NCI-H345 treated with DMSO at 0.1 percent for 48 hours (cell line): Measurements from ENCODE around the gene CD46.

Experiments
- DNase-seq: peaks from one replicate; lab custom pipeline; 2025; ENCODE audit not compliant: unreplicated experiment; lab: John Stamatoyannopoulos, UW

The CD46 gene

DNA sequence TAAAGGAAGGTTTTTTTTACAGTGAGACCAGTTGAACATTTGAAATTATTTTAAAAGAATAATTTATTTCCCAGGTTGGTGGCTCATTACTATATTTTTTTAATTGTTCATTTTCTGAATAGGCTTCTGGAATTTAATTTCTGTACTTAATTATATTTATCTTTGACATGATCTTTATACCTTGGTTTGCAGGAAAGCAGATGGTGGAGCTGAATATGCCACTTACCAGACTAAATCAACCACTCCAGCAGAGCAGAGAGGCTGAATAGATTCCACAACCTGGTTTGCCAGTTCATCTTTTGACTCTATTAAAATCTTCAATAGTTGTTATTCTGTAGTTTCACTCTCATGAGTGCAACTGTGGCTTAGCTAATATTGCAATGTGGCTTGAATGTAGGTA lies 41.5 kb downstream of the CD46 start:
- no peak for DNase-seq

DNA sequence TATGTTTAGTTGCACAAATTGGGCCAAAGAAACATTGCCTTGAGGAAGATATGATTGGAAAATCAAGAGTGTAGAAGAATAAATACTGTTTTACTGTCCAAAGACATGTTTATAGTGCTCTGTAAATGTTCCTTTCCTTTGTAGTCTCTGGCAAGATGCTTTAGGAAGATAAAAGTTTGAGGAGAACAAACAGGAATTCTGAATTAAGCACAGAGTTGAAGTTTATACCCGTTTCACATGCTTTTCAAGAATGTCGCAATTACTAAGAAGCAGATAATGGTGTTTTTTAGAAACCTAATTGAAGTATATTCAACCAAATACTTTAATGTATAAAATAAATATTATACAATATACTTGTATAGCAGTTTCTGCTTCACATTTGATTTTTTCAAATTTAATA lies 43.0 kb downstream of the CD46 start:
- no peak for DNase-seq

DNA sequence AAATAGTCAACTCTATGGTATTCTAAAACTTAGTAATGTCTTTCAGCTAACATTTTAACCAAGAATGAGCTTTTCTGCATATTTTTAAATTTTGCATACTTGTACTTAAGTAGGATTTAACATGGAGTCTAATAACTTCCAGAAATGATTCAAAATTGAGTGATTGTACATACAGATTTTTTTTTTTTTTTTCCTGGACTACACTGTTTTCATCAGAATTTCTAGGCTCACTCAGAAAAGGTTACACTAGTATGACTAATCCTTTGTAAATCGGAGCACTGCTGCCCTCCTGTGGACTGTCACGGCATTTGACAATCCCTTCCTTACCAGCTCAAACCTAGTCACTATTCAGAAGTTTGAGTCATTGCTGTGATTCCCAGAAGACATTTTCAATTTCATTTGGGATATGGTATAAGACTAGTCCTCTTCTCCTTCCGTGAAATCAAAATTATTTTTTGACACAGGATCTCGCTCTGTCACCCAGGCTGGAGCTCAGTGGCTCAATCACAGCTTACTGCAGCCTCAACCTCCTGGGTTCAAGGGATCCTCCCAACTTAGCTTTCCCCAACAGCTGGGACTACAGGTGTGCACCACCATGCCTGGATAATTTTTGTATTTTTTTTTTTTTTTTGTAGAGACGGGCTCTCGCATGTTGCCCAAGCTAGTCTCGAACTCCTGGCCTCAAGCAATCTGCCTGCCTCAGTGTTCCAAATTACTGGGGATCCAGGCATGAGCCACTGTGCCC lies 45.5 kb downstream of the CD46 start:
- peak; percentile 32 for DNase-seq

DNA sequence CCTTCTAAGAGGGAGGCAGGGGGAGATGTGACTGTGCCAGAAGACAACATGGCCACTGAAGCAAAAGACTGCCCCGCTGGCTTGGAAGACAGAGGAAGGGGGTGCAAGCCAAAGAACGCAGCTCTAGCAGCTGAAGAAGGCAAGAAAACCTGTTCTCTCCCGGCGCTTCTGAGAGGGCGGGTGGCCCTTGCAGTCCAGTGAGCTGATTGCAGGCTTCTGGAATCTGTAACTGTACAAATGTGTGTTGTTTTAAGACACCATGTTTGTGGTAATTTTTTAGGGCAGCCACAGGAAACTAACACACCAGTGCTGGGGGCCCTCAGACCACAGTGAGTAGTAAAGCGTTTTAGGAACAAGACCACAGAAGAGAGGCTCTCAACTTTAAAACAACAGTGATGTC lies 47.0 kb downstream of the CD46 start:
- DNase-seq, result no peak

DNA sequence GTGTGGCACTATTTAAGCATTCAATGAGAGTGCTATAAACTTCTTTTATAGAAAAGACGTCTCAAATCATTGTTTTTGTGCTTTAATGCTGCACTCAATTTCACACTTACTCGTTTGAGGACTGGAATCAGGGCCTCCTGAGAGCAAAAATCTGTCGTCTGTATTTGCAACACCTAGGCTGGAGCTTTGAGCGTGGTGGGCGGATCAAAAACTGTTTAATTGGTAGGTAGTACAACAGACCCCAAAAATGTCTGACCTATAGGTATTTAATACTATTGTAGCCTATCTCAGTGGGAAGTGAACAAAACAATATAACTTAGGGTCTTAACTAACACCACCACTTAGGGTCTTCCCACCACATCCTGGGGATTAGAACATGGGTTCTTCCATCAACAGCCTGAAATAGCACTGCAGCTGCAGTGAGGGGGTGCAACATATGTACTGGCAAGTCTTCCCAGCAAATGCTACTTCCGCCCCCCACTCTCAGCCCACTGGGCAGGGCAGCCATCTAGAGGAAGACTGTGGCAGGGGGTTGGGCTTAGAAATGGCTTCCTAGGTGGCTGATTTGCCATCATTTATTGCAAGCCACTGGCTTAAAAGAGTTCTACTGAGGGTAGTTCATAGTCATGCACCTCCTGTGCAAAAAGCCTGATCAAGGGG lies 48.3 kb downstream of the CD46 start:
- no peak for DNase-seq

DNA sequence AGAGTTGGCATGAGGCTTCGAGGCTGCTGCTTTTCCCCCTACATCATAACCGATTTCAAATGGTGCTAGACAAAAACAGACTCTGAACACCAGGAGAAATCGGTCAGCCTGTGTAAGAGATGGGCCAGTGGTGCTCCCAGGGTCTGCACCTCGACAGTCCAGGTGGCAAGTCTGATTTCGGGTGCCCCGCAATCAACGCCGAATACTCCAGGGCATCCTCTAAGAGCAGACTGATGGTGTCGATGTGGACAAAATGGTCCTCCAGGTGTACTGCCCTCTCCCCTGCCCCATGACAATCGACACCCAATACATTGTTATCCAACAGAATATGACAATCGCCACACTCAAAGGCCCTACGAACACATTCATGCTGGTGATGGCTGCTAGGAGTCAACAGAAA lies 50.0 kb downstream of the CD46 start:
- DNase-seq, result no peak

DNA sequence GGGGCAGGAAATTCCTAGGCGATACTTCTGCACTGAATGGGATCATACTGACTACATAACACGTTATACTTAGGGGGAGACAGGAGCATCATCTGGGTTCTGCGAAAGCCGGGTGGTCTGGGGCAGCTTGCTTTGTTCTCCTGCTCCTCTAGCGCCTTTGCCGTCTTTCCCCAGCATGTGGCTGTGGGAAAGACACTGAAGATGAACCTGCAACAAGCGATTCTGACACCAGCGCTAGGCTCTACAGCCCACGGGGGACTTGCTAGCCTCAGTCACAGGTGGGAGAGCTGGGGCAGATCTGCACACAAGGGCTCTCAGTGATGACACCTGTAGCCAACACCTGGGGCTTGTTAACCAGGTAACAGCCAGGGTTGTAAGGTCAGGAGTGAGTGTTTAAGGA lies 51.8 kb downstream of the CD46 start:
- DNase-seq, result no peak

DNA sequence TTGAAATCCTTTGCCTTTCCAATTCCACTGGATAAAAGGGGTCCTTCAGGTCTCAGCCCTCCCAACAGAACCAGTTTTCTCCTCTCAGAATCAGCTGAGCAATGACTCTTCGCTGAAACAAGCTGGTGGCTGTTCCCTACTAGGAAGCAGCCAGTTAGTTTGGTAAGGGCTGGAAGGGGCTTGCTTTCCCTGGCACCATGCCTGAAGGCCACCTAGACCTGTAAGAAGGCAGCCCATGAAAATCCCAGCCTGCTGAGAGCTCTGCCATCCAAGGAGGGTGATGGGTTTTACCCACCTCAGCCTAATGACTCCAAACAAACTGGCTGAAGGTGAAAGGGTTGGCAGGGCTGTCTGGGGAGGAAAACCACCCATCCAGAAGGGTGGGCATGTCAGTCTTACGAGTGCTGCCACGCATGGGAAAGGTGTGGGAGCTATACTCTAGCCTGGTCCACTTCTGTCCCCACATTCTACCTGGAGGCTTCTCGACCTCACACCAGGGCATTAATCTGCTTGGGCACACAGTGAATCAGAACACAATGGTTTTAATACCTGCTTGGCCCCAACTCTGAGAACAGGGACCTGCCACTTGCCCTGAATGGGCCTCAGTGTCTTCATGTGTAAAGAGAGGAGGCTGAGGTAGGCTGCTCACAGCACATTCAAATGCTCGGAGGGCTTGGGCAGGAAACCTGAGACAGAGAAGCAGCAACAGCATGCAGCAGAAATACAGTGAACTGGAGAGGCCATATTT lies 53.0 kb downstream of the CD46 start:
- no peak for DNase-seq

DNA sequence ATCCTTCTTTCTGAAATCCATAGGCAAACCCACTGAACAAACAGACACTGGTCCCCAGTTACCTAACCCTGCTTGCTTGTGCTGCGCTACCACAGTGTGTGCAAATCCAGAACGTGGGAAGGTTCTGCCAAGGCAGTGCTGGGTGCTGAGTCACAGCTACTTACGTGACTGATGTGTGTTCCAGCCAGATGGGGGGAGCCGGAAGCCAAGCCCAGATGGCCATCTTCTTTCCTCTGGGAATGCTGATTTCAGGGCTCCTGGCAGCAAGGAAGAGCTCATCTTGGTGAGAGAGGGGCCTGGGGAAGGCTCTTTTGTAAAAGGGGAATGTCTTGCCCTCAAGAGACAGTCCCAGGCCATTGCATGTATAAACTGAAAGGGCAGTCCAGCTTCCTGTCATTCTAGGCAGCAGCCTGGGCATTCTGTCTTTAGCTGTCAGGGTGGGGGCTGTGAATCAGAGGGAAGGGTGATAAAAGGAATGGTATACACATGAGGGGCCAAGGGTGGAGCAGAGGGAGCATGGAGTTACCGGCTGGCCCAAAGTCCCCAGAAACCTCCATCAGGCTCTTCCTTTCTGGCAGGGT lies 54.1 kb downstream of the CD46 start:
- no peak for DNase-seq

DNA sequence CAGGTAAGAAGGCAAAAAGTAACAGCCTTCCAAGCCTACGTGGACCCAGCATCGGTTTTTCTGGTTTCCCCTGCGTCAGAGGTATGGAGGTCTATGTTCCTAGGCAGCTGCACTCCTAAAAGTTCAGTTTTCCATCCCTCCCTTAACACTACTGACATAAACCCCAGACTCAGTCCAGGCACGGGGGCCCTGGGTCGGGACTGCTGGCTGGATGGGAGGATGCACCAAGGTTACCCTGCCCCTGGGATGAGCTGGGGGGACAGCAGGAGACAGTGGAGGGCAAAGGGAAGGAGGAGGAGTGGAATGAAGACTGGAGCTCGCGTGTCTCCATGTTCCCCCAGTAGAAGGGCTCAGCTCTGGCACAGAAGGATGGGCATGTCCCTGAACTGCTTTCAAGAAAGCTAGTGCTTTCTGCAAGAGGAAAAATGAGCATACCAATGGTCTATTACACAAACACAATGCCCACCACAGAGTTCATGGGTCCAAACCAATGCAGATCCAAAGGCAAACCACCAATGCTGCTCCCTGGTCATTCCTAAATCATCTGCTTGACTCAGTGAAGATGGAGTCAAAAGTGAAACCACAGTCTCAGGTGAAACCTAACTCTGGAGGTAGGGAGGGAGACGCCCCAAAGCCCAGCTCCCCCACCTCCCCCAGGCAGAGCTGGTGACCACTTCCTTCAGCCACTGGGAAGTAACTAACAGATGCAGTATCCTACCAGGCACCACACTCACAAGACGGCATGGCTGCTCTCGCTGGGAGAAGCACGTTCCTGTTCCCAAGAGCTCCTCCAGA lies 54.9 kb downstream of the CD46 start:
- DNase-seq, result no peak

DNA sequence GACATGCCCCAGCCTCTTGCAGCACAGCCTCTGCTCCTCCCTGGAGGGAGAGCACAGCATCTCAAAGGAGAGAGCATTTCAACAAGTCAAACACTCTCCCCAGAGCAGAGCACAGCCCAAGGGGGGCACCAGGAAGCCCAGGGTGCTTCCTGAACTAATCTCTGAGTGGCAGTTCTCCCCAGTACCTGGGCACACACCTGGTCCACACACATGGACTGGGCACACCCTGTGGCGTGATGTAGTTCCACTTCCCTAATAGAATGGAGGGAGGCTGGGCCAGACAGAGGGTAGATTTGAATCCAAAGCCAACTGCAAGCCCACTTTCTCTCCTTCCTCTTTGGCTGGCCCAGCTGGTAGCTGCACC lies 55.5 kb downstream of the CD46 start:
- no peak for DNase-seq

DNA sequence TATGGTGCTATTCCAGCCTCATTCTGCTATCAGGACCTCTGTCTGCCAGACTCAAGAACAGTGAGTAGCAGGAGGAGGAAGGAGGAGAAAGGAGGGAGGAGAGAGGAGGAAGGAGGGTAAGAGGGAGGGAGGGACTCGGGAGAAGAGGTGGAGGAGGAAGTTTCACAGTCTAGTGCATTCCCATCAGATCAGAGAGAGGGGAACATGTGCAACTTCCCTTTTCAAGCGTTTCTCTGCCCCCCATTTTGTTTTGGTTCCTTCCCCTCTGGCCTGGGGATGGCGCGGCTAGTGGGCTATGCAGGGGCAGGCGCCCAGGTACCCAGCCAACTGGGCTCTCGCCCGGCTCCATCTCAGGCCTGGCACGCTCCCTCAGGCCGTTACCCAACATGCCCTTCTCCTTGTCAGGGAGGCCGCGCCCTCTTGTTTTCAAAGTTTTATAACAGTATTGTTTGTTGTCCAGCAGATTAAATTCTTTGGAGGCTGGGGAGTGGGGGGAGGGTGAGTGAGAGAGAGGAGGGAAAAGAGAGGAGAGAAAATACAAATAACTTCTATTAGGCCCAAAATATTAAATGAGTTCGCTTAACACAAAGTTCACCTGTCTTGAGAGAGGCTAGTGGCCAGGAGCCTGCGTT lies 56.0 kb downstream of the CD46 start:
- no peak for DNase-seq

DNA sequence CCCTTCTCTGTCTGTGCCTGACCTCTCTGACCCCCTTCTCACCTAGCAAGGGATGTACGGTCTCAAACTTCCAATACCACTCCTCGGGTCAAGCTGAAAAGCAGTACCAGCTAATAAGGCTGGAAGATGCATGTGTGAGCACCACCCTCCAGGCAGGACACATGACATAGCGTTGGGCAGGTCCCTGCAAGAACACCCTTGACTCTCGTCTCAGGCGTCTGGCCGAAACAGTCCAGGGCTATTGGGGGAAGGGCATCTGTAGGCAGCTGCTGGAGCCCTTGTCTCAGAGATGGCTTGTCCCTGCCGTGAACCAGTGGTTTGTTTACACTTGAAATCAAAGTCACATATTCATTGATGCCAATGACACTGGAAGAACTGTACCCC lies 56.5 kb downstream of the CD46 start:
- DNase-seq, result no peak

DNA sequence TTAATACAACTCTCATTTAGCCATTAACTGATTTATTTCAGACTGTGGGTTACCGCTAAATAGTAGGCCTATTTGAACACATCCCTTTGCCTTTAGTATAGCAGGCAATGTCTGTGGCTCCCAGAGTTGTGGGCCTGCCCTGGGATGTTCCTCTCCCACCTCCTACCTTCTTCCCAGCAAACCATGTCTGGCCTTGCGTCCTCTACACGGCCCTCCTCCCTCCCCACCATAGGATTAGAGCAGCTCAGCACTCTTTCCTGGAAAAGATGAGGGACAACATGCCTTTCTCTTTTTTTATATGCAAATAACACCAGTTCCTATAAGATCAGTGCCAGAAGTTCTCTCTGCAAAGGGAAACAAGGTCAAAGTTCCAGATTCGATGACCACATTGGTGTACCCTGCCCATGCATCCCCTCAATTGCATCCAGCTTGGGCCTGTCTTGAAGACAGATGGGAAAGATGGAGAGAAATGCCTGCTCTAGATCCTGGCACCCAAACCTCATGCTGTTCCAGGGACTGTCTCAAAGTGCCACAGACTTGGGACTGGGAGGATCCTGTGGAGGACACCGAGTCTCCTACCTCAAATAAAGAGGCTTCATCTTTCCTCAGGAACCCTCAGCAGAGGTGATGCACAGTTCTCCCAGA lies 57.2 kb downstream of the CD46 start:
- DNase-seq, result no peak

DNA sequence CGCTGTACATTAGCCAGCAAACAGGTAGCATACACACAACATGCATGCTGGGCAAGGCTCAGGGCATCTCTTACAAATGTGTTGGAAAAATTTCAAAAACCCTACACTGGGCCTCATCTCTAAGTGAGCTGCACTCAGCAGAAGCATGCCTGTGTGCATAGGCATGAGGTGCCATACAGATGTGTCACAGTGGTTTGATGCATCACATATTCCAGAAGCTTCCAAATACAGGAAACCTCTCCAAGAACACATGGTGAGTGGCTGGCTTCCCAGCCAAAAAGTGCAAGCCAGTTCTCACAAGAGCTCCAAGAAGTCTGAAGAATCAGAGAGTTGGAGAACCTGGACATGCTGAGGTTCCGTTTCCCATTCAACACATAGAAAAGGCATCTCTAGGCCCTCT lies 58.3 kb downstream of the CD46 start:
- DNase-seq, result no peak

DNA sequence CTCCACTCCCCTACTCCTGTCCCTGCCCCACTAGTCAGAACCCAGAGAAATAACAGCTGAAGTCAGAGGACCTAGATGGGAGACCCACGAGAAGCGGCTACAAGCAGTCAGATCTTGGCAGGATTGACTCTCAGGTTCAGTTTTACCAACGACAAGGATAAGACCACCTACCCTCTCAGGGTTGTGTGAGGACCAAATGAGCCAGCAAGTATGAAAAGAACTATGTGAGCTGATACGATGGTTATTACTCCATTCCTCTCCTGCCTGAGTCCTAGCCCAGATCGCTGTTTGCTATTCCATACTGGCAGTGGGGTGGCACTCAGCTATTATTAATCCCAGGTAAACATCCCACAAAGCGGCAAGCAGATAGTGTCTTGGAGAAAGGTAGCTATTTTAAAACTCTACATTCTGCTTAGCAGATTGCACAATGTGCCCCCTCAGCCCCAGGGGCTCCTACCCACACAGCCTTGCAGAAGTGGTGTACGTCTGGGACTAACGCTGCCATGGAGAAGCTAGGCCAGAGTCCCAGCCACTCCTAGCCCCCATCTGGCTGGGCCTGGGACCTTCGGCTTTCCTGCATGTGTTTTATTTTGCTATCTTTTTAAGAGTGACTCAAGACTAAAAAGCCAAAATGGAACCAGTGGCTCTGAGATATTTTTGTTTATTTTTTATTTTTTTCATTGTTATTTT lies 58.9 kb downstream of the CD46 start:
- no peak for DNase-seq

DNA sequence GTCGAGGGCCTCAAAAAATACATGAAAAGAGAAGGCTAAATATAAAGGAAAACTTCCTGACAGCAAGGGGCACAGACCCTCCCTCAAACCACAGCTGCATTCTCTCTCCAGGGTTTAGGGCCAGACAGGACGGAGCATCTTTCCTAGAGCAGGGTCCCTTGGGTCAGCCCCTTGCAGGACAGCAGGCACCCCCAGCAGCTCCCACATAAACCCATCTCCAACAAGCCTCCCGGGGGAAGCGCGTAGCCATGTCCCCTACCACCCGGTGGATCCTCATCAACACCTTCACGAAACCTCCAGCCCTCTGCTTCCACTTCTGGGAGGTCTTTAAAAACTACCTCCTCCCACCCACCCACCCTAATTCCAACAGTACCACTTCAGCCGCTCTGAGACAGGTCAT lies 59.5 kb downstream of the CD46 start:
- no peak for DNase-seq

DNA sequence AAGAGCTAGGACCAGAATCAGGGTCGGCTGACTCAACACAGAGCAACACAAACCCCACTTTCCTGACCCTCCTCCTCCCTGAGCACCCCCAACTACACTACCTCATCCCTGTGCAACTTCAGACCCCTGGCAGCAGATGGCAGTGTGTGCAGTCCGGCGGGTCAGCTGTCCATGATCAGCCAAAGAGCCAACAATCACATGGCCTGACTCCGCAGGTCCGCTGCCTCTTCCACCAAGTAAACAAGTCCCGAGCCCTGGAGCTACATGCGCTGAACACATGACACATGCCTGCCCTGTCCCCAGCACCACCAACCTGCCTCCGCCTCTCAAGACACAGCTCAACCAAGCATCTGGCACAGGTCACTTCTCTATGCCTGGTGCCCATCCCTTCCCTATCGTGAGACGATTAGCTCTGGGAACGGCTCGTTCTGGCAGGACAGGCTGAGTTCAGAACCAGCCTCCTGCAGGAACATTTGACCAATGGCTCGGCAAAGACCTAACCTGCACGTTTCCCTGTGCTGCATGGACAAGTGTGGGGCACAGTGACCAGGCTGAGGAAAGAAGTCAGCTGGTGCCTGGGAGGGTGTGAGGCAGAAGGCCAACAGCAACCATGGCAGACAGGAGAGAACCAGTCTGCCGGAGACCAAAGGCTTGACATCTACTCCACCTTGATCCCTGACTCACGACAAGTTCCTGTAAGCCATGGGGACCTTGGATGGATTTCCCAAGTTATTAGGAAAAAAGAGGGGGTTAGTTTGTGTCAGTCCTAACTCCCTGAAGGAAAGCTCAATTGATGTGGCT lies 60.3 kb downstream of the CD46 start:
- DNase-seq, result no peak
